CD4-positive, alpha-beta T cell (primary cell): ENCODE measurements around the gene AUTS2. TPM values are rescaled to one million over a fixed set of nuclear protein-coding genes. Genes with fewer than 3 reads are reported as not detected.

Source experiments
- ATAC-seq: fragments of 200-7000 bp; cut with Tn5 transposase; one replicate; pipeline ENCODE4 v1.10.0; 2022; ENCODE audit warnings: mild to moderate bottlenecking; ENCODE audit not compliant: poor library complexity
- CTCF ChIA-PET: fragments of 350-600 bp; sonication (Branson Sonifier 250); formaldehyde crosslinking; loops from one replicate; lab custom pipeline; 2021; ENCODE audit warnings: antibody characterized with exemption, inconsistent platforms; lab: Charles Lee
- POLR2A ChIA-PET: fragments of 350-600 bp; sonication (Branson Sonifier 250); formaldehyde crosslinking; loops from one replicate; lab custom pipeline; 2021; ENCODE audit warnings: antibody characterized with exemption, inconsistent platforms; lab: Charles Lee
- DNase-seq, 14 experiments: peaks; one replicate each; pipeline ENCODE4 v3.0.0-alpha.2; 2013 to 2020; ENCODE audit warnings: mixed read lengths in 2 of 14
- H3K27ac ChIP-seq, 2 donors: one replicate each; pipeline versions ENCODE4 v1.5.1 to v1.7.0; 2013; ENCODE audit warnings: low read length in 2 of 2, low read depth in 1 of 2, mild to moderate bottlenecking in 1 of 2
- H3K27me3 ChIP-seq, 2 experiments: 1 replicate in 1 of 2; 2 replicates in 1 of 2; pipeline versions ENCODE4 v1.6.1 to v1.7.0; 2013; ENCODE audit warnings: low read length in 2 of 2, control low read depth in 1 of 2, mild to moderate bottlenecking in 1 of 2, moderate library complexity in 1 of 2; ENCODE audit not compliant: insufficient read depth in 2 of 2, control insufficient read depth in 1 of 2
- H3K36me3 ChIP-seq: one replicate; pipeline ENCODE4 v1.6.1; 2013; ENCODE audit warnings: low read length, control low read depth; ENCODE audit not compliant: insufficient read depth
- H3K4me1 ChIP-seq: one replicate; pipeline ENCODE4 v1.6.1; 2013; ENCODE audit warnings: low read length, control low read depth; ENCODE audit not compliant: insufficient read depth
- H3K4me3 ChIP-seq: one replicate; pipeline ENCODE4 v1.5.1; 2013; ENCODE audit warnings: mild to moderate bottlenecking, low read length, moderate library complexity
- H3K9me3 ChIP-seq, 2 experiments: 1 replicate in 1 of 2; 2 replicates in 1 of 2; pipeline versions ENCODE4 v1.6.1 to v1.7.0; 2013; ENCODE audit warnings: low read length in 2 of 2, mild to moderate bottlenecking in 2 of 2, control low read depth in 1 of 2, moderate library complexity in 1 of 2; ENCODE audit not compliant: control insufficient read depth in 1 of 2, insufficient read depth in 1 of 2
- H3K27ac Mint-ChIP-seq: one replicate; pipeline ENCODE4 v1.8.0; 2020; ENCODE audit warnings: mixed read lengths
- H3K27me3 Mint-ChIP-seq: one replicate; pipeline ENCODE4 v1.8.0; 2021; ENCODE audit warnings: mixed read lengths
- H3K36me3 Mint-ChIP-seq: one replicate; pipeline ENCODE4 v1.8.0; 2021; ENCODE audit warnings: low read depth, mixed read lengths
- H3K4me1 Mint-ChIP-seq: one replicate; pipeline ENCODE4 v1.8.0; 2021; ENCODE audit warnings: low read depth, mixed read lengths
- H3K4me3 Mint-ChIP-seq: one replicate; pipeline ENCODE4 v1.8.0; 2020; ENCODE audit warnings: mild to moderate bottlenecking, mixed read lengths
- H3K9me3 Mint-ChIP-seq: one replicate; pipeline ENCODE4 v1.8.0; 2020; ENCODE audit warnings: mixed read lengths
- intact Hi-C, 2 experiments: fragments of 100-400 bp; cut with DNase I in 1 of 2; cut with micrococcal nuclease in 1 of 2; formaldehyde crosslinking; loops; one replicate each; pipeline versions ENCODE4 v1.15.1 to v1.9.0; 2023 to 2025; cut with DNase I, micrococcal nuclease
- total RNA-seq, 174 experiments: library from RNA in 2 of 174; stranded (reverse) in 2 of 174; gene quantifications; one replicate each; pipeline ENCODE4 v1.2.3 and lab custom pipeline; 2021 to 2026
- TF ChIP-seq, protein P1 (sequence below): fragments of 200-600 bp; IDR thresholded peaks from one replicate; pipeline ENCODE4 v1.8.0; 2022; ENCODE audit warnings: antibody characterized with exemption, mild to moderate bottlenecking

Gene AUTS2
- total RNA-seq, 2 experiments from 2014 or later = 43.6 to 47.6 TPM

- Histone ChIP-seq H3K27me3 (no peaks in the 10 kb centered on the region), H3K4me1 (peaks cover 42% of the 10 kb centered on the region), H3K4me3 (no peak overlapping the region), H3K27ac (no peak overlapping the region), H3K36me3 (peaks cover 4% of the 10 kb centered on the region), H3K9me3 (no peaks in the 10 kb centered on the region)
- TF ChIP-seq, protein P1, sequence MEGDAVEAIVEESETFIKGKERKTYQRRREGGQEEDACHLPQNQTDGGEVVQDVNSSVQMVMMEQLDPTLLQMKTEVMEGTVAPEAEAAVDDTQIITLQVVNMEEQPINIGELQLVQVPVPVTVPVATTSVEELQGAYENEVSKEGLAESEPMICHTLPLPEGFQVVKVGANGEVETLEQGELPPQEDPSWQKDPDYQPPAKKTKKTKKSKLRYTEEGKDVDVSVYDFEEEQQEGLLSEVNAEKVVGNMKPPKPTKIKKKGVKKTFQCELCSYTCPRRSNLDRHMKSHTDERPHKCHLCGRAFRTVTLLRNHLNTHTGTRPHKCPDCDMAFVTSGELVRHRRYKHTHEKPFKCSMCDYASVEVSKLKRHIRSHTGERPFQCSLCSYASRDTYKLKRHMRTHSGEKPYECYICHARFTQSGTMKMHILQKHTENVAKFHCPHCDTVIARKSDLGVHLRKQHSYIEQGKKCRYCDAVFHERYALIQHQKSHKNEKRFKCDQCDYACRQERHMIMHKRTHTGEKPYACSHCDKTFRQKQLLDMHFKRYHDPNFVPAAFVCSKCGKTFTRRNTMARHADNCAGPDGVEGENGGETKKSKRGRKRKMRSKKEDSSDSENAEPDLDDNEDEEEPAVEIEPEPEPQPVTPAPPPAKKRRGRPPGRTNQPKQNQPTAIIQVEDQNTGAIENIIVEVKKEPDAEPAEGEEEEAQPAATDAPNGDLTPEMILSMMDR = no peak
- no peak for ATAC-seq
- CTCF ChIA-PET = no interaction called here
- POLR2A ChIA-PET = interaction anchor here (1.2 kb wide), 1 partner anchor 13 kb away, joined by 3 read pairs; no protein-coding TSS in a partner anchor
- Mint-ChIP-seq H3K9me3 (no peaks in the 10 kb centered on the region), H3K27me3 (no peaks in the 10 kb centered on the region), H3K4me1 (peaks cover 47% of the 10 kb centered on the region), H3K36me3 (no peaks in the 10 kb centered on the region), H3K27ac (peak overlapping the region; percentile 50), H3K4me3 (no peak overlapping the region)
- intact Hi-C loops = no loop called here
- DNase-seq = no peak
Measured at GRCh38 chr7:70774950-70775527, 1176.8 kb downstream of the AUTS2 start.

DNA sequence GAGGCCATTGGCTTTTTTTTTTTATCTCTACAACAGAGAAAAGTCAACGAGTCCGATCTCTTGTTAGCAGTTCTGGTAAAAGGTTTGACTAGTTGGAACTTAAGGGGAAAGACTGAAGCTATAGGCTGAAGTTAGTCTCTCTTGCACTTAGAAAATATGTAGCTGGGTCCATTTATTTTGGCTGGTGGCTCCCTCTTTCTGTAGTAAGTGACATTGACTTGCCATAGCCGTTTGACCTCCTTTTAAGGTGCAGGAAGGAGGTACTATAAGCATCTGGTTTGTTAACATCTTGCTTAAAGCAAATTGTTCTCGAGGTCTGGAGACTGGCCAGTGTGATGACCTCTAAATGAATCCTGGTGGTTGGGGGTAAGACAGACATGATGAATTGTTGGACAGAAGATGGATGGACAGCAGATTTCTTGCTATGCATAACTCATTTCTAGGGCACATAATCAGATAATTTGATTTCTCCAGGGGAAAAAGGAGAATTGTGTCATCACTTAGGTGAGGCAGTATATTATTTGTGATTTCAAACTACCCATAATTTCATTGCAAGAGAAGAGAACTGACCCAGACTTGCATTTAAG lies 1177.4 kb downstream of the AUTS2 start:
- no peaks in the 10 kb centered on the region for H3K27me3 ChIP-seq
- no peaks in the 10 kb centered on the region for H3K36me3 Mint-ChIP-seq
- H3K9me3 Mint-ChIP-seq = no peaks in the 10 kb centered on the region
- POLR2A ChIA-PET = interaction anchor here (1.2 kb wide), 1 partner anchor 13 kb away, joined by 3 read pairs; no protein-coding TSS in a partner anchor
- TF ChIP-seq, protein P1 = no peak
- H3K36me3 ChIP-seq = peaks cover 4% of the 10 kb centered on the region
- DNase-seq (peak in 3 of 14 experiments; percentile 48 to 55 (median 54)), ATAC-seq (peak; percentile 28)
- H3K4me3 ChIP-seq = no peak overlapping the region
- H3K9me3 ChIP-seq = no peaks in the 10 kb centered on the region
- no peak overlapping the region for H3K4me3 Mint-ChIP-seq
- H3K4me1 Mint-ChIP-seq = peaks cover 48% of the 10 kb centered on the region
- H3K4me1 ChIP-seq = peaks cover 44% of the 10 kb centered on the region
- H3K27me3 Mint-ChIP-seq = no peaks in the 10 kb centered on the region
- CTCF ChIA-PET = no interaction called here
- H3K27ac Mint-ChIP-seq = peak overlapping the region; percentile 50
- intact Hi-C loops = no loop called here
- H3K27ac ChIP-seq = no peak overlapping the region

DNA sequence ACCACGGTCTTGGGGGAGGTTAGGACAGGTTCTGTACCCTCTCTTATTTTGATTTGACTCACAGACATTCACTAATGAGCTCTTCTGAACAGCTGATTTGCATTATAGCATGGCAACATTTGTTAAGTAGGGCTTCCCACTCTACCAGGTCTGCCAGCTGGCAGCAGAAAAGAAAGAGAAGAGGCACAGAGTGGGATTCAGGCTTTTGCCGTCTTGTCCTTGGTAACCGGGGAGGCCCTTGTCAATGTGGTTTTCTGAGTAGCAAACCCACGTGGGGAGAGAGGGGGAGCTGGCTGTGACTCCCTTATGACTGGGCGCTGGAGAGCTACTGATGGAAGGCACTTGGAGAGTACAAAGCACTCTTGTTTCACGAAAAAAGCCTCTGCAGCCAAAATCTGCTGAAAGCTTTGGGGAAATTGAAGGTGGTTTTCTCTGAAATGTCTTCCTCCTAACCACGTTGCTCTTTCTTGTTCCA lies 1178.4 kb downstream of the AUTS2 start:
- H3K4me1 ChIP-seq = peaks cover 44% of the 10 kb centered on the region
- H3K27me3 Mint-ChIP-seq = no peaks in the 10 kb centered on the region
- DNase-seq (peak in 6 of 14 experiments; percentile 15 to 63 (median 41)), ATAC-seq (peak; percentile 44)
- POLR2A ChIA-PET = interaction anchor here (1.1 to 3.7 kb wide), 2 partner anchors 11 to 635 kb away, joined by 3 to 26 read pairs; no protein-coding TSS in a partner anchor
- H3K27me3 ChIP-seq = no peaks in the 10 kb centered on the region
- peak overlapping the region; percentile 71 for H3K27ac Mint-ChIP-seq
- TF ChIP-seq, protein P1 = no peak
- peaks cover under 1% of the 10 kb centered on the region for H3K36me3 Mint-ChIP-seq
- H3K36me3 ChIP-seq = peaks cover 8% of the 10 kb centered on the region
- H3K27ac ChIP-seq = peak overlapping the region in 1 of 2 donors; percentile 41
- H3K9me3 ChIP-seq = no peaks in the 10 kb centered on the region
- peak overlapping the region; percentile 51 for H3K4me3 Mint-ChIP-seq
- H3K4me3 ChIP-seq = no peak overlapping the region
- CTCF ChIA-PET = no interaction called here
- H3K4me1 Mint-ChIP-seq = peaks cover 48% of the 10 kb centered on the region
- no peaks in the 10 kb centered on the region for H3K9me3 Mint-ChIP-seq
- intact Hi-C loops = no loop called here
